ENCODE measurements around the gene RAN. TPM values are rescaled to one million over a fixed set of nuclear protein-coding genes. Genes with fewer than 3 reads are reported as not detected.

Gene RAN
- total and polyA plus RNA-seq, 2 experiments from 2014 or later: 260 to 785 TPM

GRCh38 chr12:130877333-130877732 lies 5.5 kb downstream of the RAN start:
- no peak overlapping the region for H3K27ac ChIP-seq
- no peak for DNase-seq (ENCODE audit: low read depth in 1 of 2, low spot score in 1 of 2)
- H3K9me3 ChIP-seq (ENCODE audit: low read depth): no peaks in the 10 kb centered on the region
- H3K4me1 ChIP-seq (ENCODE audit: low read depth): peaks cover 5% of the 10 kb centered on the region
- TF ChIP-seq, protein P1, sequence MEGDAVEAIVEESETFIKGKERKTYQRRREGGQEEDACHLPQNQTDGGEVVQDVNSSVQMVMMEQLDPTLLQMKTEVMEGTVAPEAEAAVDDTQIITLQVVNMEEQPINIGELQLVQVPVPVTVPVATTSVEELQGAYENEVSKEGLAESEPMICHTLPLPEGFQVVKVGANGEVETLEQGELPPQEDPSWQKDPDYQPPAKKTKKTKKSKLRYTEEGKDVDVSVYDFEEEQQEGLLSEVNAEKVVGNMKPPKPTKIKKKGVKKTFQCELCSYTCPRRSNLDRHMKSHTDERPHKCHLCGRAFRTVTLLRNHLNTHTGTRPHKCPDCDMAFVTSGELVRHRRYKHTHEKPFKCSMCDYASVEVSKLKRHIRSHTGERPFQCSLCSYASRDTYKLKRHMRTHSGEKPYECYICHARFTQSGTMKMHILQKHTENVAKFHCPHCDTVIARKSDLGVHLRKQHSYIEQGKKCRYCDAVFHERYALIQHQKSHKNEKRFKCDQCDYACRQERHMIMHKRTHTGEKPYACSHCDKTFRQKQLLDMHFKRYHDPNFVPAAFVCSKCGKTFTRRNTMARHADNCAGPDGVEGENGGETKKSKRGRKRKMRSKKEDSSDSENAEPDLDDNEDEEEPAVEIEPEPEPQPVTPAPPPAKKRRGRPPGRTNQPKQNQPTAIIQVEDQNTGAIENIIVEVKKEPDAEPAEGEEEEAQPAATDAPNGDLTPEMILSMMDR (IDR thresholded peaks at IDR 0.05; ENCODE audit: low read depth, low read length): no peak
- no peaks in the 10 kb centered on the region for H3K27me3 ChIP-seq
- peaks cover 35% of the 10 kb centered on the region for H3K36me3 ChIP-seq
- no peak overlapping the region for H3K4me3 ChIP-seq

DNA sequence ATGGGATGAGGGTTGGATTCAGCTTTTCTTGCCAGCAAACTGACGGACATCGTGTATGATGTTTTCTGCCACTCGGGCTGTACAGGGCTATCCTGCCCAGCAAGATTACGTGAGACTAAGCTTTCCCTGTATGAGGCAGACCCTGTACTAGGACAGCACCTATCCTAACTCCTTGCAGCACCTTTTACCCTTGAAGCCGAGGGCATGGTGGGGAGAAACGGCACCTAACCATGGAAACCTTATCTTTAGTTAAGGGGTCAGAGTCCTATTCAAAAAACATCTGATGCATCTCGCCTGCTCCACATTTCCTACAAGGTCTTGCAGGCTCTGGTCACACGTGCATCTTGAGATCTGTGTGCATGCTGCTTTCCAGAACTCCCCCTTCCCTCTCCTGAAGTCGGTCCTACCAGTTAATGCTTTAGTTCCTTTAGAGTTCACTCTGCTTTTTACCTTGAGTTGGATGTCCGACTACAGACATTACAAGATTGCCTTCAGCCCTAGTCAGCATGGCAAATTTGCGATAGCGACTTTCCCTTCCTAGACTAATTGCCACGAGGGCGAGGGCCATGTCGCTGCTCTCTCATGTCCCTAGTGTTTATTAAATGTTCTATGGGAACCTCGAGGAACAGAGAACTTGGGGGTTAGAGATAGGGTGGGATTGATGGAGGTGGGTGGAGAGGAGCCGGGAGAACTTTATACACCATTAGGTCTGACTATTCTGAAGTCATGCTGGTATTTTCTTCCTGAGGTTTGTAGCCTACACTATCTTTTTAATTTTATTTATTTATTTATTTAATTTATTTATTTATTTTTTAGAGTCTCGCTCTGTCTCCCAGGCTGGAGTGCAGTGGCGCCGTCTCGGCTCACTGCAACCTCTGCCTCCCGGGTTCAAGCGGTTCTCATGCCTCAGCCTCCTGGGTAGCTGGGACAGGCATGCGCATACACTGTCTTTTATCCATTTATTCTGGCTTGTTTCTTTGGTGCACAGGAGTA lies 6.6 kb downstream of the RAN start:
- Histone ChIP-seq H3K36me3 (peaks cover 30% of the 10 kb centered on the region), H3K9me3 (ENCODE audit: low read depth) (no peaks in the 10 kb centered on the region), H3K4me1 (ENCODE audit: low read depth) (peaks cover under 1% of the 10 kb centered on the region), H3K27ac (peak overlapping the region; percentile 57), H3K27me3 (no peaks in the 10 kb centered on the region), H3K4me3 (no peak overlapping the region)
- TF ChIP-seq, protein P1 (IDR thresholded peaks at IDR 0.05; ENCODE audit: low read depth, low read length): no peak
- DNase-seq (ENCODE audit: low read depth in 1 of 2, low spot score in 1 of 2): no peak

DNA sequence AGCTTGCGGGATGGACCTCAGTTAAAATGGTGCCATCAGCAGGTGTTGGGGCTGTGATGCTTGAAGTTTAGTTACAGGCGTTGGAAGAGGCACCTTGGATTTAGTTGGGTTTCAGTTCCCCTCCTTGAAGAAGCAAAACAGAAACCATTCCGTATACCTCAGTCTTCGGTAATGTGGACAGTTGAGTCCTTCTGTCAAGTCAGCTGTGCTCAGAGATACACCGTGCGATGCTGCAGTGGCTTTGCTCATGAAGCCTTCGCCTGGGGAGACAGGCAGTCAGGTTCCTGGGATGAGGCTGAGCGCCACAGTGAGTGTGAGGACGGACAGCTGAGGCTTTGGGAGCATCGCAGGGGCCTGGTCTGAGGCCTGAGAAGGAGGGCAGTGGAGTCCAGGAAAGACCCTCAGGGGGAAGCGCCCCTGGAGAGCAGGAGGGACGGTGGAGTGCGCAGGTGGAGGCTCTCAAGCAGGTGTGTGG lies 7.4 kb downstream of the RAN start:
- TF ChIP-seq, protein P1 (IDR thresholded peaks at IDR 0.05; ENCODE audit: low read depth, low read length): no peak
- peaks cover 25% of the 10 kb centered on the region for H3K36me3 ChIP-seq
- DNase-seq (ENCODE audit: low read depth in 1 of 2, low spot score in 1 of 2): no peak

GRCh38 chr12:130879781-130880389 lies 8.0 kb downstream of the RAN start:
- TF ChIP-seq, protein P1 (IDR thresholded peaks at IDR 0.05; ENCODE audit: low read depth, low read length): no peak
- Histone ChIP-seq H3K36me3 (peaks cover 19% of the 10 kb centered on the region), H3K27me3 (no peaks in the 10 kb centered on the region), H3K9me3 (ENCODE audit: low read depth) (no peaks in the 10 kb centered on the region), H3K4me1 (ENCODE audit: low read depth) (no peaks in the 10 kb centered on the region), H3K4me3 (no peak overlapping the region), H3K27ac (no peak overlapping the region)
- DNase-seq (ENCODE audit: low read depth in 1 of 2, low spot score in 1 of 2): no peak

More for the DNA sequence above, 7.4 kb downstream of the RAN start:
- Histone ChIP-seq H3K27ac (no peak overlapping the region), H3K27me3 (no peaks in the 10 kb centered on the region), H3K9me3 (ENCODE audit: low read depth) (no peaks in the 10 kb centered on the region), H3K4me3 (no peak overlapping the region), H3K4me1 (ENCODE audit: low read depth) (no peaks in the 10 kb centered on the region)

GRCh38 chr12:130880411-130880885 lies 8.6 kb downstream of the RAN start:
- Histone ChIP-seq H3K9me3 (ENCODE audit: low read depth) (no peaks in the 10 kb centered on the region), H3K36me3 (peaks cover 13% of the 10 kb centered on the region), H3K27ac (no peak overlapping the region), H3K4me1 (ENCODE audit: low read depth) (no peaks in the 10 kb centered on the region), H3K4me3 (no peak overlapping the region), H3K27me3 (no peaks in the 10 kb centered on the region)
- DNase-seq (ENCODE audit: low read depth in 1 of 2, low spot score in 1 of 2): no peak
- TF ChIP-seq, protein P1 (IDR thresholded peaks at IDR 0.05; ENCODE audit: low read depth, low read length): no peak

Measured in cardiac muscle cell (in vitro differentiated cells and primary cell).